ENCODE results near the gene ZMIZ1. TPM values are rescaled to one million over a fixed set of nuclear protein-coding genes. Genes with fewer than 3 reads are reported as not detected.

The ZMIZ1 gene
- total RNA-seq, 1 experiment from 2014 or later = 47.2 TPM

DNA sequence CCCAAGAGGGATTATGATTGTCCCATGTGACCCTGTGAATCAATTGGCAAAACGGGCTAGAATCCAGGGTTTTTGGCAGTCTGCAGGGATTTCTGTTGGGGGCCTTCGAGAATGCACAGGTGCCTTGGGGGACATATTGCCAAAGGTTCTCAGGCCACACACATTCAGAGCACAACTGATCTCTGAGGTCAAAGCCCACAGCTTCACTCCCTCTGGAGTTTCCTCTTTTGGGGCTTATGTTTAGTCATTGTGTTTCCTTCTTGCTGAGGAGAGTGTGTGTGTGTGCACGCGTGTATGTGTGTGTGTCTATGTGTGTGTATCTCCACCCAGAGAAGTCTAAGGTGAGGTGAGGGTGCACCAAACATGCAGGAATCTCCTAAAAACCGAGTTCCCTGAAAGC lies 287.3 kb downstream of the ZMIZ1 start:
- no peak for DNase-seq (ENCODE audit: low read depth)

DNA sequence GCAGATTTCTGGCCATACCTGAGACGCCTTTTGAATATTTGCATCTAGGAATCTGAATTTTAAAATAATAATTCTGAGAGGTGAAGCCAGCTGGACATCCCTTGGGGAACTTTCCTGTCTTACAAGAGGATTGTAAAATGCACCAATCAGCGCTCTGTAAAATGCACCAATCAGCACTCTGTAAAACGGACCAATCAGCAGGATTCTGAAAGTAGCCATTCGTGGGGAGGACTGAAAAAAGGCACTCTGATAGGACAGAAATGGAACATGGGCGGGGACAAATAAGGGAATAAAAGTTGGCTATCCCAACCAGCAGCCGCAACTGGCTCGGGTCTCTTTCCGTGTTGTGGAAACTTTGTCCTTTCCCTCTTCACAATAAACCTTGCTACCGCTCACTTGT lies 288.4 kb downstream of the ZMIZ1 start:
- DNase-seq (ENCODE audit: low read depth) = no peak

DNA sequence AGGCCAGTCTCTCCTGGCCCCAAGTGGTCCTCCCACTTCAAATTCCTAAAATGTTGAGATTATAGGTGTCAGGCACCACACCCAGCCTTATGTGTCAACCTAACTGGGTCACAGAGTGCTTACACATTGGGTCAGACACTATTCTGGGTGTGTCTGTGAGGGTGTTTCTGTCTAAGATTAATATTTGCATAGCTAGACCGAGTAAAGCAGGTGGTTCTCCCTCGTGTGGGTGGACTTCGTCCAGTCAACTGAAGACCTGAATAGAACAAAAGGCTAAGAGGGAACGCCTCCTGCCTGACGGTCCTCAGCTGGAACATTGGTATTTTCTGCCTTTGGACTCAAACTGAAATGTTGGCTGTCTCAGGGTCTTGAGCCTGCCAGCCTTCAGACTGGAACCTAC lies 290.0 kb downstream of the ZMIZ1 start:
- no peak for DNase-seq (ENCODE audit: low read depth)

DNA sequence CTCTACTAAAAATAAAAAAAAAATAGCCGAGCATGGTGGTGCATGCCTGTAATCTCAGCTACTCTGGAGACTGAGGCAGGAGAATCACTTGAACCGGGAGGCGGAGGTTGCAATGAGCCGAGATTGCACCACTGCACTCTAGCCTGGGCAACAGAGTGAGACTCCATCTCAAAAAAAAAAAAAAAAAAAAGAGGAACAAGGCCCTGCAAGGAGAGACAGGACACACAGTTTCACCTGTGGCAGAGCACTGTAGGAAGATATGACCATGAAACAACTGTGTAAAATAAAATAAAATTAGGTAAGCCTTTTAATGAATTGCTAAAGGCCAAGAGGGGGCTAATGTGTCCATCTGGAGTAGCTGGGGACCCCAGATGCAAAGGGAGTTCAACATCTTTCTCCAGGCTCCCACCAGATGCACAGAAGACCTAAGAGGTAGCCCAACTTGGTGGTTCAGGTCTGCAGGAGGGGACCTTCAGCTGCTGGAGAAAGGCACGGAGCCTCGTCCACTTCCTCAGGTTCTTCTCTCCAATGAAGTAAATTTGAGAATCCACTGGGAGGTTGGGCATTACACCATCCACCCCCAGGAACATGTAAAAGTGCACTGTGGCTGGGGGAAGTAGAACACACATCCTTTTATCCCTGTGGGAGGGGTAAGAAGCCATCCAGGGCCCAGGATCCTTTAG lies 291.2 kb downstream of the ZMIZ1 start:
- DNase-seq (ENCODE audit: low read depth) = no peak

DNA sequence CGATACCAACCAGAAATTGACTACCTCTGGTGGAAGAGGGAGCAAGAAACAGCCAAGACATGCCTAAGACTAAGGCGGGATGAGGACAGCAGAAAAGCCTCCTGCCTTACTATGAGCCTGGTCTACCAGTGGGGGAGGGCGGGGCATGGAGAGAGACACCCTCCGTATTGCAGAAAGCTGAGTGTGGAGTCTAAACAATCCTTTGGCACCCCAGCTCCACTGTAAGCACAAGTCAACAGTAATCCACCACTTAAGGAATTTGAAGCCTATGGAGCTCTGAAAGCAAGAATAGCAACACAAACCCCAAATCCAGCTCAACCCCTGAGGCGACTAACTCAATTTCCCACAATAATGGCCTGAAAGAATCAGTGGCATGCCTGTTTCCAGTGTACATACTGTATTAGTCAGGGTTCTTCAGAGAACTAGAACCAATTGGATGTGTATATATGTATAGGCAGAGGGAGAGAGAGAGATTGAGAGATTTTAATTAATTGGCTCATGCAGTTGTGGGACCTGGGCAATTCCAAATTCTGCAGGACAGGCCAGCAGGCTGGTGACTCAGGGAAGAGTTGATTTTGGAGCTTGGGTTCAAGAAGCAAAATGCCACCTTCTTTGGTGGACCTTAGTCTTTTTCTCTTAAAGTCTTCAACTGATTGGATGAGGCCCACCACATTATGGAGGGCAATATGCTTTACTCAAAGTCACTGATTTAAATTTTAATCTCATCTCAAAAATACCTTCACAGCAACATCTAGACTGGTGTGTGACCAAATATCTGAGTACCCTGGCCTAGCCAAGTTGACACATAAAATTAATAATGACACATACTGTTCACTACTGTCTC lies 292.0 kb downstream of the ZMIZ1 start:
- DNase-seq (ENCODE audit: low read depth) = no peak

DNA sequence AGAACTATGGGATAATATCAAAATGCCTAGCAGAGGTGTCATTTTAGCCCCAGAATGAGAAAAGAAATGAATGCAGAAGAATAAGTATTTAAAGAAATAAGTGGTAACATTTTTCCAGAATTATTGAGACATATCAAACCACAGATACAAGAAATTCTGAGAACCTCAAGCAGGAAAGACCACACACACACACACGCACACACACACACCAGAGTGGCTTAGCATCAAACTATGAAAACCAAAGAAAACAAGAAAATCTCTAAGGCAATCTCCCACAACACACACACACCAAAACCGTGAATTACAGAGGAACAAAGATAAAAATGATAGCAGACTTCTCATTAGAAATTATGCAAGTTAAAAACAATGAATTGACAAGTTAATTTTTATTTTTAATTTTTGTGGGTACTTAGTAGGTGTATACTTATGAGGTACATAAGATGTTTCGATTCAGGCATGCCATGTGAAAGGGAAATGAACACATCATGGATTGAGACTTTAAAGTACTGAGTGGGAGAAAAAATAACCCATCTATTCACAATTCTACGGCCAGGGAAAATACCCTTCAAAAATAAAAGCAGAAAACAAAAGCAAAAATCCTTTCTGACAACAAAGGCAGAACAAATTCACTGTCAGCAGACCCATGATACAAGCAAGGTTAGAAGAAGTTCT lies 293.1 kb downstream of the ZMIZ1 start:
- DNase-seq (ENCODE audit: low read depth) = no peak
